GM13976 (cell line): ENCODE data around the gene AQP9.

Experiments used
- DNase-seq: peaks from one replicate; pipeline ENCODE4 v3.0.0; 2012; ENCODE audit warnings: low spot score
- CTCF ChIP-seq: IDR thresholded peaks from 2 replicates; pipeline ENCODE4 v1.5.1; 2012; ENCODE audit warnings: borderline replicate concordance, mild to moderate bottlenecking; ENCODE audit not compliant: insufficient read depth; ENCODE audit errors: extremely low read depth, missing control alignments, control extremely low read depth
- in situ Hi-C: fragments of 300-500 bp; cut with MboI; formaldehyde crosslinking; loops from one replicate; pipeline ENCODE4 v1.12.0; 2022; ENCODE audit warnings: low sequenced_read_pairs, mixed read lengths, inconsistent platforms; ENCODE audit not compliant: unreplicated experiment

The AQP9 gene

DNA sequence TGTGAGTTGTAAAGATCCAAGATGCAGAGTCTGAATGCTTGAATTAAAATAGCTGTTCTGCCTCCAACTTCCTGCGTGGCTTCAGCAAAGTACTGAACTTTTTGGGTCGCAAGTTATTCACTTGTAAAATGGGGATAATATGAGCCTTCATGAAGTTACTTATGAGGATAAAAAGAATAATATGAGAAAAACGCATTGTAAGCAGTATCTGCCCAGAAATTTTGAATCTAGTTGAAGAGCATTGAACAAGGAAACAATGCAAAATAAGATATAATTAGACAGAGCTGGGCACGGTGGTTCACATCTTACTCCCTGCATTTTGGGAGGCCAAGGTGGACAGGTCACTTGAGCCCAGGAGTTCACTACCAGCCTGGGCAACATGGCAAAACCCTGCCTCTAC is 37.8 kb downstream of the AQP9 start:
- in situ Hi-C loops, result no loop called here
- TF ChIP-seq CTCF, result no peak
- DNase-seq, result no peak

- no peak for DNase-seq
- no peak for TF ChIP-seq CTCF
- in situ Hi-C loops, result no loop called here
Measured at GRCh38 chr15:58178668-58179067, 40.5 kb downstream of the AQP9 start.

DNA sequence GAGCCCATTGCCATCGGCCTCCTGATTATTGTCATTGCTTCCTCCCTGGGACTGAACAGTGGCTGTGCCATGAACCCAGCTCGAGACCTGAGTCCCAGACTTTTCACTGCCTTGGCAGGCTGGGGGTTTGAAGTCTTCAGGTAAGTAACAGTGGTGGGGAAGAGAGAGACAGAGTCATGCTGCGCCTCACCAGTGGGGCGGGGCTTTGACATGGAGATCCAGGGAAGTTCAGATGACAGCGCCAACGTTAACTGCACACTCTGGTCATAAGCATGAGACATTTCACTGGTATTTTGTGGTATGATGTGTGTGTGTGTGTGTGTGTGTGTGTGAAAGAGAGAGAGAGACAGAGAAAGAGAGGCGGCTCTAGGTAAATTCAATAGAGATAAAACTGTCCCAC is 41.0 kb downstream of the AQP9 start:
- no peak for TF ChIP-seq CTCF
- in situ Hi-C loops, result no loop called here
- DNase-seq, result no peak

- in situ Hi-C loops, result no loop called here
- DNase-seq, result no peak
- TF ChIP-seq CTCF, result no peak
Measured at GRCh38 chr15:58179741-58180381, 41.7 kb downstream of the AQP9 start.

- peak; percentile 63 for TF ChIP-seq CTCF
- DNase-seq, result peak; percentile 49
- in situ Hi-C loops, result no loop called here
Measured at GRCh38 chr15:58182460-58183163, 44.4 kb downstream of the AQP9 start.

DNA sequence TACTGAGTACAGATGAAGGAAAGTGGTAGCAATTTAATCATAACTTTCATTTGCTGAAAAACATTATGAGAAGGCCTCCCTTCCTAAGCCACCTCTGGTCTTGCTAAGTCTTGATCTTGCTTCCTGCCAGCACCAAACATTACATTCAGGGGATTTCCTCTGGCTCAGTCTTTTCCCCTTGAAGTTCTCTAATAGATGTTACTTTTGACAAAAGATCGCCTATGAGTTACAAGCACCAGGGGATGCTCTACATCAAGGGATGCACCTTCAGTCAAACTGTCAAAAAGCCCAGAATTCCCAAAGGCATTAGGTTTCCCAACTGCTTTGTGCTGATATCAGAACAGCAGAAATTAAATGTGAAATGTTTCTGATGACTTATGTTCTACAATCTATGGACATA is 47.3 kb downstream of the AQP9 start:
- DNase-seq, result peak; percentile 30
- in situ Hi-C loops, result no loop called here
- TF ChIP-seq CTCF, result no peak
